Measurements from ENCODE around the gene GLCE. TPM values are rescaled to one million over a fixed set of nuclear protein-coding genes. Genes with fewer than 3 reads are reported as not detected.
A peak's percentile ranks its signal among the peaks of the same experiment; 100 is the strongest.

GLCE gene
- total and polyA plus RNA-seq, 9 of the 15 experiments (the other 6 are each of a cell fraction or from before 2014, with no cell fraction given), result 4.6 to 12.3 (median 10.6) TPM

DNA sequence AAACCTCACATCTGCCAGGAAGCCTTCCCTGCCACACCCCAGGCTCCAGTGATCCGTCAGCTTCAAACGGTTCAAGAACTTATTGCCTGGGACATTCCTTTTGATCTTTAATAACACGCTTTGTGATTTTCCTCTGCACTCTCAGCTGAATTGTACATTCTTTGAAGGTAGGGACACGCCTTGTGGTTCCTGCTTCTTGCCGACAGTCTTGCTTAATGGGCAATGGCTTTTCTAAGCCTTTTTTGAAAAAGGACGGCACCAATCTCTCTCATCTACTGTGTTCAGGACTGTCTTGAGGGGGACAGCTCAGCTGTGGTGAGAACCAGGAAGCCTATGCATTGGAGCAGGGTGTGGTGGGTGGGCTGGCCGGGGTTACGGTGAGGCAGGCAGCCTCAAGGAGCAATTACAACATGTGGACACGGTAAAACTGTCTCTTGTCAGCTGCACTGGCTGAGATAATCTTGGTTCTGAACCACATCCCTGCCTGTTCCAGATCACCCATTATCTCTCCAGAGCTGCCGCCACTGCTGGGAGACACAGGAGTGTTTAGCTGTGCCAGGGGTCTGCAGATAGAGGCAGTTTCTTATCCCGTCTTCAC is 46.0 kb upstream of the GLCE start (continued):
- no peak for TF ChIP-seq RBM39 (optimal IDR thresholded peaks at IDR 0.05; ENCODE audit: low read depth, low read length)
- no peak for TF ChIP-seq MEIS2 (IDR thresholded peaks at IDR 0.05; ENCODE audit: partially characterized antibody)
- no peak for TF ChIP-seq ZNF696 (CRISPR knock-in tag; conservative IDR thresholded peaks at IDR 0.05)
- no peak for TF ChIP-seq ZKSCAN8 (CRISPR knock-in tag; IDR thresholded peaks at IDR 0.05)
- no peak for TF ChIP-seq NFXL1 (CRISPR knock-in tag; IDR thresholded peaks at IDR 0.05)
- TF ChIP-seq GTF2E2 (tag; IDR thresholded peaks at IDR 0.05), result no peak
- no peak for TF ChIP-seq FOXP1 (CRISPR knock-in tag; IDR thresholded peaks at IDR 0.05)
- no peak for TF ChIP-seq ZNF174 (CRISPR knock-in tag; IDR thresholded peaks at IDR 0.05)
- no peak for TF ChIP-seq THRA (IDR thresholded peaks at IDR 0.05)
- TF ChIP-seq SOX6 (IDR thresholded peaks at IDR 0.05), result peak; percentile 59; the same call in 1 of the 2 replicates
- no peak for TF ChIP-seq ZBTB8A (IDR thresholded peaks at IDR 0.05; ENCODE audit: partially characterized antibody)
- TF ChIP-seq L3MBTL2 (IDR thresholded peaks at IDR 0.05), result no peak; the same call in 1 of the 2 replicates
- TF ChIP-seq GABPA (tag; conservative IDR thresholded peaks at IDR 0.05; ENCODE audit: low read depth), result no peak
- TF ChIP-seq CXXC5 (CRISPR knock-in tag; IDR thresholded peaks at IDR 0.05), result peak; percentile 74
- TF ChIP-seq, protein P1, sequence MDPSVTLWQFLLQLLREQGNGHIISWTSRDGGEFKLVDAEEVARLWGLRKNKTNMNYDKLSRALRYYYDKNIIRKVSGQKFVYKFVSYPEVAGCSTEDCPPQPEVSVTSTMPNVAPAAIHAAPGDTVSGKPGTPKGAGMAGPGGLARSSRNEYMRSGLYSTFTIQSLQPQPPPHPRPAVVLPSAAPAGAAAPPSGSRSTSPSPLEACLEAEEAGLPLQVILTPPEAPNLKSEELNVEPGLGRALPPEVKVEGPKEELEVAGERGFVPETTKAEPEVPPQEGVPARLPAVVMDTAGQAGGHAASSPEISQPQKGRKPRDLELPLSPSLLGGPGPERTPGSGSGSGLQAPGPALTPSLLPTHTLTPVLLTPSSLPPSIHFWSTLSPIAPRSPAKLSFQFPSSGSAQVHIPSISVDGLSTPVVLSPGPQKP (CRISPR knock-in tag; IDR thresholded peaks at IDR 0.05), result no peak
- no peak for TF ChIP-seq ZNF586 (CRISPR knock-in tag; conservative IDR thresholded peaks at IDR 0.05)
- TF ChIP-seq ZNF354B (CRISPR knock-in tag; IDR thresholded peaks at IDR 0.05), result no peak
- peak; percentile 60 for TF ChIP-seq STAT5A (IDR thresholded peaks at IDR 0.05; ENCODE audit: borderline replicate concordance, low read length)
- no peak for TF ChIP-seq ASH1L (IDR thresholded peaks at IDR 0.05; ENCODE audit: borderline replicate concordance, low read depth, partially characterized antibody)
- TF ChIP-seq POLR3G (IDR thresholded peaks at IDR 0.05; ENCODE audit: extremely low read depth, insufficient read length, insufficient replicate concordance), result no peak
- TF ChIP-seq NFYB (IDR thresholded peaks at IDR 0.05; ENCODE audit: extremely low read depth, insufficient read length), result no peak
- no peak for TF ChIP-seq CTCFL (IDR thresholded peaks at IDR 0.05; ENCODE audit: borderline replicate concordance, insufficient read depth, low read depth, low read length, poor library complexity, severe bottlenecking)
- TF ChIP-seq ZNF584 (CRISPR knock-in tag; IDR thresholded peaks at IDR 0.05; ENCODE audit: low read depth), result no peak
